Renal cortical epithelial cell (primary cell): Measurements from ENCODE around the gene CD2BP2. TPM values are rescaled to one million over a fixed set of nuclear protein-coding genes. Genes with fewer than 3 reads are reported as not detected.
A peak's percentile ranks its signal among the peaks of the same experiment; 100 is the strongest.
"Not testable (repeated sequence)": the region's sequence is repeated elsewhere in the genome, so short reads cannot be mapped to it uniquely, and the experiment has no call there.

Source experiments
- DNase-seq: peaks from one replicate; pipeline ENCODE4 v3.0.0-alpha.2; 2011; ENCODE audit warnings: low read depth
- total RNA-seq: library from RNA; depleted of rRNA; stranded (reverse); fragments of >200 nt; gene quantifications from 2 replicates; pipeline ENCODE4 v1.2.3, GENCODE V29; 2014

Gene CD2BP2
- total RNA-seq, 1 donor from 2014 or later = 36.0 TPM

- no peak for DNase-seq
Measured at GRCh38 chr16:30358990-30359870, 4.1 kb upstream of the CD2BP2 start.

GRCh38 chr16:30358577-30358936 is 3.4 kb upstream of the CD2BP2 start:
- no peak for DNase-seq

GRCh38 chr16:30357715-30358576 is 2.8 kb upstream of the CD2BP2 start:
- DNase-seq = no peak

- no peak for DNase-seq
Measured at GRCh38 chr16:30357085-30357714, 2.1 kb upstream of the CD2BP2 start.

GRCh38 chr16:30356401-30357084 is 1.4 kb upstream of the CD2BP2 start:
- DNase-seq = no peak

GRCh38 chr16:30355954-30356308 is 823 bp upstream of the CD2BP2 start:
- DNase-seq = no peak

- no peak for DNase-seq
Measured at GRCh38 chr16:30354423-30355143, 525 bp downstream of the CD2BP2 start.

GRCh38 chr16:30353438-30354129 is 1.5 kb downstream of the CD2BP2 start:
- DNase-seq = no peak

GRCh38 chr16:30352488-30353401 is 2.4 kb downstream of the CD2BP2 start:
- DNase-seq = no peak

- peak; percentile 88 for DNase-seq
Measured at GRCh38 chr16:30351586-30352419, 3.3 kb downstream of the CD2BP2 start.

- DNase-seq = no peak
Measured at GRCh38 chr16:30351001-30351441, 4.1 kb downstream of the CD2BP2 start.

GRCh38 chr16:30350134-30350871 is 4.8 kb downstream of the CD2BP2 start:
- DNase-seq = peak; percentile 86

- peak; percentile 68 for DNase-seq
Measured at GRCh38 chr16:30349675-30350074, 5.4 kb downstream of the CD2BP2 start.

GRCh38 chr16:30348929-30349328 is 6.2 kb downstream of the CD2BP2 start:
- DNase-seq = no peak

GRCh38 chr16:30348113-30348512 is 7.0 kb downstream of the CD2BP2 start:
- DNase-seq = no peak

GRCh38 chr16:30346286-30346685 is 8.8 kb downstream of the CD2BP2 start:
- DNase-seq = no peak

- DNase-seq = not testable (repeated sequence)
Measured at GRCh38 chr16:30343491-30343820, 11.7 kb downstream of the CD2BP2 start.
